AG09319 (cell line): ENCODE results near the gene RYR3.

Experiments
- DNase-seq: peaks from one replicate; pipeline ENCODE4 v3.0.0-alpha.2; 2010; ENCODE audit warnings: low read depth; ENCODE audit errors: extremely low read depth
- TF ChIP-seq, protein P1 (sequence below): IDR thresholded peaks from 2 replicates; pipeline ENCODE4 v1.5.1; 2011; ENCODE audit warnings: low read depth, mild to moderate bottlenecking, inconsistent platforms, low read length, moderate library complexity

The RYR3 gene

GRCh38 chr15:33304924-33305323, 5.8 kb upstream of the RYR3 start:
- TF ChIP-seq, protein P1, sequence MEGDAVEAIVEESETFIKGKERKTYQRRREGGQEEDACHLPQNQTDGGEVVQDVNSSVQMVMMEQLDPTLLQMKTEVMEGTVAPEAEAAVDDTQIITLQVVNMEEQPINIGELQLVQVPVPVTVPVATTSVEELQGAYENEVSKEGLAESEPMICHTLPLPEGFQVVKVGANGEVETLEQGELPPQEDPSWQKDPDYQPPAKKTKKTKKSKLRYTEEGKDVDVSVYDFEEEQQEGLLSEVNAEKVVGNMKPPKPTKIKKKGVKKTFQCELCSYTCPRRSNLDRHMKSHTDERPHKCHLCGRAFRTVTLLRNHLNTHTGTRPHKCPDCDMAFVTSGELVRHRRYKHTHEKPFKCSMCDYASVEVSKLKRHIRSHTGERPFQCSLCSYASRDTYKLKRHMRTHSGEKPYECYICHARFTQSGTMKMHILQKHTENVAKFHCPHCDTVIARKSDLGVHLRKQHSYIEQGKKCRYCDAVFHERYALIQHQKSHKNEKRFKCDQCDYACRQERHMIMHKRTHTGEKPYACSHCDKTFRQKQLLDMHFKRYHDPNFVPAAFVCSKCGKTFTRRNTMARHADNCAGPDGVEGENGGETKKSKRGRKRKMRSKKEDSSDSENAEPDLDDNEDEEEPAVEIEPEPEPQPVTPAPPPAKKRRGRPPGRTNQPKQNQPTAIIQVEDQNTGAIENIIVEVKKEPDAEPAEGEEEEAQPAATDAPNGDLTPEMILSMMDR, result no peak

GRCh38 chr15:33309602-33310276, 1.0 kb upstream of the RYR3 start:
- TF ChIP-seq, protein P1, result no peak
- DNase-seq, result no peak

More at GRCh38 chr15:33304924-33305323, 5.8 kb upstream of the RYR3 start:
- DNase-seq, result no peak

- TF ChIP-seq, protein P1, result no peak
- DNase-seq, result no peak
These were observed 675 bp downstream of the RYR3 start for GRCh38 chr15:33311312-33311971.

DNA sequence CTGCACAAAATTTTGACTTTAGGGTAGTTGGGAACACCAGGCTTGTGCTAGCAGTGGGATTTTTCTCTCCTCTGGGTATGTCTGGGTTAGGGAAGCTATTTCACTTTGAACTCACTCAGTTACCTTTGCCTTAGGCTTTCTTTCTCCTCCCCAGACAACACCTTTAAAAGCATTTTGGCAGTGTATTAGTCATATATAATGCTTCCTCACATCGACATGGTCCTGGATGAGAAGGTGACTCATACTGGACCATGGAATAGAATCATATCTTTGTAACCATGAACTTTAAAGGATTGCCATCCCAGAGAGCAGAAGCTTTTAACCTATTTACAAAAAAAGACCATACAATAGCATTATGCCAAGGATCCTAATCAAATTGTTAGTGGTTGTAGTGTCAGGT, 2.7 kb downstream of the RYR3 start:
- TF ChIP-seq, protein P1, result no peak
- no peak for DNase-seq

DNA sequence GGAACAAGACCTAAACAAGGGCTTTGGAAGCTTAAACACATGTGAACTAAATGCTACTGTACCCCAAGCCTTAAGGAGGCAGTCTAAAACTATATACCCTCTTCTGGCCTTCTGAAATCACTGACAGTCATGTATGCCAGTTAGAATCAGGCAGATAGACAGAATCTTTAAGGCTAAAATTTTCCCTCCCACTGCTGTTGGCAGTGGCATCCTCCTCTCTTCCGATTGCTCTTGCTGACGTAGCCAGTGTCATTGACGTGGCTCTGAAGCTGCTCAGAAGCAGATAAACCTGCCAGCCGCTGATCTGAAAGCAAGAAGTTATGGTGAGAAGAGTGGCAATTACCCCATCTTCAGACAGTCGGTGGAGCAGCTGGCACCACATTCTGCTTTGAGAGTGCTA, 3.3 kb downstream of the RYR3 start:
- no peak for DNase-seq
- TF ChIP-seq, protein P1, result no peak

- DNase-seq, result no peak
- TF ChIP-seq, protein P1, result no peak
These were observed 4.3 kb downstream of the RYR3 start for GRCh38 chr15:33315044-33315443.

- DNase-seq, result no peak
- TF ChIP-seq, protein P1, result no peak
These were observed 7.1 kb downstream of the RYR3 start for GRCh38 chr15:33317896-33318295.
